Uterus (tissue), 2 donors: ENCODE data around the gene GSTA2.

Source experiments
- POLR2A ChIP-seq, 2 donors: fragments of 450-650 bp; IDR thresholded peaks; one replicate each; pipeline ENCODE4 v1.6.1; 2016; ENCODE audit warnings: antibody characterized with exemption in 2 of 2, mild to moderate bottlenecking in 1 of 2, moderate library complexity in 1 of 2
- TF ChIP-seq, protein P1 (sequence below), 4 experiments: fragments of 200-600 bp in 2 of 4; fragments of 450-650 bp in 2 of 4; sonication (generic) in 2 of 4; IDR thresholded peaks; one replicate each; pipeline ENCODE4 v1.5.1; 2016 to 2019; ENCODE audit warnings: antibody characterized with exemption in 4 of 4, mild to moderate bottlenecking in 2 of 4, moderate library complexity in 1 of 4

DNA sequence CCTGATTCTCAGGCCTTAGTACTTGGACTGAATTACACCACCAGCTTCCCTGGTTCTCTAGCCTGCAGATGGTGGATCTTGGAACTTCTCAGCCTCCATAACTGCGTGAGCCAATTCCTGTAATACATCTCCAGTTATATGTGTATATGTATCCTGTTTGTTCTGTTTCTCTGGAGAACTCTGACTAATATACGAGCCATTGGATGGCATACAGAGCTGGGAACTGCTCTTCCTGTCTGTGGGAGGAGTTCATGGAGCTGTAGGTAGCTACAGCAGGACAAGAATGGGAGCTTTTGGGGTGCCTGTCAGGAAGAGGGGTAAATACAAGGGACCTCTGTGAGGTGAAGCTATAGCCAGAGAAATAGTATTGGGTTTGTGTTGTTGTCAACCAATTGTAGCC, 51.1 kb downstream of the GSTA2 start:
- TF ChIP-seq, protein P1, sequence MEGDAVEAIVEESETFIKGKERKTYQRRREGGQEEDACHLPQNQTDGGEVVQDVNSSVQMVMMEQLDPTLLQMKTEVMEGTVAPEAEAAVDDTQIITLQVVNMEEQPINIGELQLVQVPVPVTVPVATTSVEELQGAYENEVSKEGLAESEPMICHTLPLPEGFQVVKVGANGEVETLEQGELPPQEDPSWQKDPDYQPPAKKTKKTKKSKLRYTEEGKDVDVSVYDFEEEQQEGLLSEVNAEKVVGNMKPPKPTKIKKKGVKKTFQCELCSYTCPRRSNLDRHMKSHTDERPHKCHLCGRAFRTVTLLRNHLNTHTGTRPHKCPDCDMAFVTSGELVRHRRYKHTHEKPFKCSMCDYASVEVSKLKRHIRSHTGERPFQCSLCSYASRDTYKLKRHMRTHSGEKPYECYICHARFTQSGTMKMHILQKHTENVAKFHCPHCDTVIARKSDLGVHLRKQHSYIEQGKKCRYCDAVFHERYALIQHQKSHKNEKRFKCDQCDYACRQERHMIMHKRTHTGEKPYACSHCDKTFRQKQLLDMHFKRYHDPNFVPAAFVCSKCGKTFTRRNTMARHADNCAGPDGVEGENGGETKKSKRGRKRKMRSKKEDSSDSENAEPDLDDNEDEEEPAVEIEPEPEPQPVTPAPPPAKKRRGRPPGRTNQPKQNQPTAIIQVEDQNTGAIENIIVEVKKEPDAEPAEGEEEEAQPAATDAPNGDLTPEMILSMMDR (IDR thresholded peaks at IDR 0.05), result no peak
- no peak for TF ChIP-seq POLR2A (IDR thresholded peaks at IDR 0.05)
